ENCODE results near the gene CD160.

CD160 gene

DNA sequence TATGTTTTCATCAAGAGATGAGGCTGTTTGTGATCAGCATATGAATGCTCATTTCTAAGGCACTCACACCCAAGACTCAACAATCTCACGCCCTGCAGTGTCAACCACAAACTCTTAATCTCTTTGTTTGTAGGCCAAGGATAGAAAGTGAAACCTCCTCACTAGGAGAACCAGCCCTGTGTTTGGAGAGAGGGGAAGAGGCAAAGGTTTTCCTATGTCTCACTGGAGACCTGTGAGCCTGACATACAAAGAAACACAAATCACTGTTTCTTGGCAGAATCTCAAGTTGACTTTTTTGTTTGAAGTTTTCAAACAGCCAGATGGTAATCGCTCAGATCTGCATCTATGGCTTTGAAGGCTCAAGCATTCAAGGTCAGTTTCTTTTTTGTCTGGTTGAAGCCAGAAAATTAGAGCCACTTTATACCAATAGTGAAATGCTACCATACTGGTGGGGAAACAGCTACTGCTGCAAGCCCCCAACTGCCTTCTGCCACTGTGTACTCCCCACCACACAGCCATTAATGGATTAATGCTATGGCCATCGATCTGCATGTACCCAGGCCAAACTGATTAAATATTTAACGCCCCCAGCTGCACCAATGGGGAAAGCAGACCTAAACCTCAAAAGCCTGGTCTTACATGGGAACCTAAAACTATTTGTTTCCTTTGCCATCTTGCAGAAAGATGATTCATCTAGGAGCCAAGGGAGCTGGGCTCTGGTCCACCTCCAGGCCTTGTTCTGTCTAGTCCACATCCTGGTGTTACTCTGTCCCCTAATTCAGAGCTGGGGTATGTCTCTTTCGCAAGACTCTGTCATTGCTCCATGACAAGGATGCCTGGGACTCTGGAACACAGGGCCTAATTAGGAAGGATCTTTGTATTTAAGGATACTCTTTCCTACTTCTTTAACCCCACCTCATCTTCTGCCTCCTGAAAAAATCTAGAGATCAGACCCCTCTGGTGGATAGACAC is 28.4 kb upstream of the CD160 start:
- Histone ChIP-seq H3K9ac (ENCODE audit: low read length) (no peak overlapping the region), H3K4me1 (ENCODE audit: low read length) (peaks cover 27% of the 10 kb centered on the region), H3K27ac (ENCODE audit: low read length) (peak overlapping the region; percentile 35; the same call in 1 of the 2 replicates), H3F3A (ENCODE audit: insufficient read depth, low read length) (peaks cover 21% of the 10 kb centered on the region), H3K9me3 (replicated peaks; ENCODE audit: insufficient read depth, low read length) (no peaks in the 10 kb centered on the region), H3K79me2 (ENCODE audit: low read length) (no peaks in the 10 kb centered on the region), H3K4me3 (ENCODE audit: low read length) (peak overlapping the region; percentile 1; the same call in 1 of the 2 replicates), H3K9me2 (replicated peaks; ENCODE audit: insufficient read depth, low read length) (no peaks in the 10 kb centered on the region), H3K27me3 (replicated peaks; ENCODE audit: insufficient read depth, low read length) (no peaks in the 10 kb centered on the region), H3K36me3 (replicated peaks; ENCODE audit: insufficient read depth, low read length) (no peaks in the 10 kb centered on the region), H3K4me2 (ENCODE audit: low read depth, low read length) (peak overlapping the region; percentile 63), H2AFZ (ENCODE audit: low read length) (no peak overlapping the region), H4K20me1 (ENCODE audit: insufficient read depth, low read length) (no peaks in the 10 kb centered on the region)
- DNase-seq: peak; percentile 94
- TF ChIP-seq EZH2phosphoT487 (IDR thresholded peaks at IDR 0.05; ENCODE audit: low read length): no peak
- TF ChIP-seq EZH2 (optimal IDR thresholded peaks at IDR 0.05; ENCODE audit: low read depth, low read length): no peak
- TF ChIP-seq, protein P1, sequence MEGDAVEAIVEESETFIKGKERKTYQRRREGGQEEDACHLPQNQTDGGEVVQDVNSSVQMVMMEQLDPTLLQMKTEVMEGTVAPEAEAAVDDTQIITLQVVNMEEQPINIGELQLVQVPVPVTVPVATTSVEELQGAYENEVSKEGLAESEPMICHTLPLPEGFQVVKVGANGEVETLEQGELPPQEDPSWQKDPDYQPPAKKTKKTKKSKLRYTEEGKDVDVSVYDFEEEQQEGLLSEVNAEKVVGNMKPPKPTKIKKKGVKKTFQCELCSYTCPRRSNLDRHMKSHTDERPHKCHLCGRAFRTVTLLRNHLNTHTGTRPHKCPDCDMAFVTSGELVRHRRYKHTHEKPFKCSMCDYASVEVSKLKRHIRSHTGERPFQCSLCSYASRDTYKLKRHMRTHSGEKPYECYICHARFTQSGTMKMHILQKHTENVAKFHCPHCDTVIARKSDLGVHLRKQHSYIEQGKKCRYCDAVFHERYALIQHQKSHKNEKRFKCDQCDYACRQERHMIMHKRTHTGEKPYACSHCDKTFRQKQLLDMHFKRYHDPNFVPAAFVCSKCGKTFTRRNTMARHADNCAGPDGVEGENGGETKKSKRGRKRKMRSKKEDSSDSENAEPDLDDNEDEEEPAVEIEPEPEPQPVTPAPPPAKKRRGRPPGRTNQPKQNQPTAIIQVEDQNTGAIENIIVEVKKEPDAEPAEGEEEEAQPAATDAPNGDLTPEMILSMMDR (IDR thresholded peaks at IDR 0.05; ENCODE audit: low read length): no peak

DNA sequence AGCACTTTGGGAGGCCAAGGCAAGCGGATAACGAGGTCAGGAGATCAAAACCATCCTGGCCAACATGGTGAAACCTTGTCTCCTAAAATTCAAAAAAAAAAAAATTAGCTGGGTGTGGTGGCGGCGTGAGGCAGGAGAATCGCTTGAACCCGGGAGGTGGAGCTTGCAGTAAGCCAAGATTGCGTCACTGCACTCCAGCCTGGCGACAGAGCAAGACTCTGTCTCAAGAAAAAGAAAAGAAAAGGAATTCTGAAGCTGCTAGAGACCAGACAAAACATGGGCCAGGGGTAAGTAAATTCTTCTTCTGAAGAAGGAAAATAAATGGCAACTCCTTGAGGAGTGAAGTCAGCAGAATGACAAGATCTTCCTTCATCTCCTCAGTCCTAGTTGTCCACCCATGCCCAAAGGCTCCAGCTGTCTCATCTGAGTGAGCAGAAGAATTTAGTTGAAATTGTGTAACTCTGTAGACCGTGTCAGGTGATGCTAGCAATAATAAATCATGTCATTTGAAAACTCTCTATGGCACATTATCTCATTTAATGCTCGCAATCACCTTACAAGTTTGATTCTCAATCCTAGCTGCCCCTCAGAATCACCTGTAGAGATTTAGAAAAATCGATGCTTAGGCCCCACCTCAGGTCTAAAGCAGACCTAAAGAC is 26.4 kb upstream of the CD160 start:
- H3K9ac ChIP-seq (ENCODE audit: low read length): no peak overlapping the region
- H3K9me2 ChIP-seq (replicated peaks; ENCODE audit: insufficient read depth, low read length): no peaks in the 10 kb centered on the region
- DNase-seq: no peak
- H3K4me3 ChIP-seq (ENCODE audit: low read length): no peak overlapping the region
- no peaks in the 10 kb centered on the region for H3K27me3 ChIP-seq (replicated peaks; ENCODE audit: insufficient read depth, low read length)
- no peaks in the 10 kb centered on the region for H3K9me3 ChIP-seq (replicated peaks; ENCODE audit: insufficient read depth, low read length)
- H4K20me1 ChIP-seq (ENCODE audit: insufficient read depth, low read length): no peaks in the 10 kb centered on the region
- peaks cover 27% of the 10 kb centered on the region for H3K4me1 ChIP-seq (ENCODE audit: low read length)
- no peak overlapping the region for H3K4me2 ChIP-seq (ENCODE audit: low read depth, low read length)
- no peaks in the 10 kb centered on the region for H3K36me3 ChIP-seq (replicated peaks; ENCODE audit: insufficient read depth, low read length)
- peaks cover 21% of the 10 kb centered on the region for H3F3A ChIP-seq (ENCODE audit: insufficient read depth, low read length)
- H3K79me2 ChIP-seq (ENCODE audit: low read length): no peaks in the 10 kb centered on the region
- TF ChIP-seq, protein P1 (IDR thresholded peaks at IDR 0.05; ENCODE audit: low read length): no peak
- TF ChIP-seq EZH2phosphoT487 (IDR thresholded peaks at IDR 0.05; ENCODE audit: low read length): no peak
- no peak for TF ChIP-seq EZH2 (optimal IDR thresholded peaks at IDR 0.05; ENCODE audit: low read depth, low read length)
- no peak overlapping the region for H3K27ac ChIP-seq (ENCODE audit: low read length)
- H2AFZ ChIP-seq (ENCODE audit: low read length): no peak overlapping the region

DNA sequence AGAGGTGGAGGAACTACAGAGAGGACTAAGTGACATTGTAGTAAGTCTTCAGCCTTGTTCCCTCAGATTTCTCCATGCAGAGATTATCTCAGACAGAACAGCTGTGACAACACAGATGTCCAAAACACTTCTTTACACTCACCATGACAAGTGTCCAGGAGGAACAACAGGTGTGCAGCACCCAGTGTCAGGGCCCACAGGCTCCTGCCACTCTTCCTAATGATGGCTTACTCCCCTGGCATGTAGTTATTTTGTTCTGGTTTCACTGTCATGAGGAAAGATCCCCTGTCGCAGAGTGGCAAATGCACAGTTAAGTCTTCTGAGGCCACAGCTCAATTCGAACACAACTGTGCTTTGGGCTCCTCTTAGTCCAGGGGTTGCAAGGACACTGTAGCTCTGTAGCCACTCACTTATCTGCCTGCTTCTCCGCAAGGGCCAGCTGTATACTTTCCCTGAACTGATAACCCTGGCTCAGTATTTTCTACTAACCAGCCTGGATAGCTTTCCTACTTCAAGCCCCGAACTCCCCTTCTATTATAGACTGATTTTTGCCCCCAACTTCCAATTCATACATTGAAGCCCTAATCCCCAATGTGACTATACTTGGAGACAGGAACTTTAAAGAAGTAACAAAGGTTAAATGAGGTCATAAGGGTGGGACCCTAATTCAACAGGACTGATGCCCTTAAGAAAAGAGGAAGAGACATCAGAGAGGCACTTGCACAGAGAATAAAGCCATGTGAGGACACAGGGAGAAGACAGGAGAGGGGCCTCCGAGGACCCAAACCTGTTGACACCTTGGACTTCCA is 23.3 kb upstream of the CD160 start:
- Histone ChIP-seq H3K9me3 (replicated peaks; ENCODE audit: insufficient read depth, low read length) (no peaks in the 10 kb centered on the region), H2AFZ (ENCODE audit: low read length) (no peak overlapping the region), H3K27me3 (replicated peaks; ENCODE audit: insufficient read depth, low read length) (no peaks in the 10 kb centered on the region), H3K4me3 (ENCODE audit: low read length) (no peak overlapping the region), H3K4me2 (ENCODE audit: low read depth, low read length) (no peak overlapping the region), H4K20me1 (ENCODE audit: insufficient read depth, low read length) (no peaks in the 10 kb centered on the region), H3F3A (ENCODE audit: insufficient read depth, low read length) (peaks cover 2% of the 10 kb centered on the region; the same call in 1 of the 2 replicates), H3K9ac (ENCODE audit: low read length) (no peak overlapping the region), H3K79me2 (ENCODE audit: low read length) (no peaks in the 10 kb centered on the region), H3K9me2 (replicated peaks; ENCODE audit: insufficient read depth, low read length) (no peaks in the 10 kb centered on the region), H3K36me3 (replicated peaks; ENCODE audit: insufficient read depth, low read length) (no peaks in the 10 kb centered on the region), H3K27ac (ENCODE audit: low read length) (no peak overlapping the region), H3K4me1 (ENCODE audit: low read length) (peaks cover 7% of the 10 kb centered on the region)
- TF ChIP-seq, protein P1 (IDR thresholded peaks at IDR 0.05; ENCODE audit: low read length): no peak
- TF ChIP-seq EZH2 (optimal IDR thresholded peaks at IDR 0.05; ENCODE audit: low read depth, low read length): no peak
- TF ChIP-seq EZH2phosphoT487 (IDR thresholded peaks at IDR 0.05; ENCODE audit: low read length): no peak
- no peak for DNase-seq

Measured in MM.1S (cell line).